NCI-H69 (cell line): ENCODE results near the gene SCAPER.

Source experiments
- DNase-seq: peaks from one replicate; lab custom pipeline; 2025; lab: John Stamatoyannopoulos, UW

SCAPER gene

DNA sequence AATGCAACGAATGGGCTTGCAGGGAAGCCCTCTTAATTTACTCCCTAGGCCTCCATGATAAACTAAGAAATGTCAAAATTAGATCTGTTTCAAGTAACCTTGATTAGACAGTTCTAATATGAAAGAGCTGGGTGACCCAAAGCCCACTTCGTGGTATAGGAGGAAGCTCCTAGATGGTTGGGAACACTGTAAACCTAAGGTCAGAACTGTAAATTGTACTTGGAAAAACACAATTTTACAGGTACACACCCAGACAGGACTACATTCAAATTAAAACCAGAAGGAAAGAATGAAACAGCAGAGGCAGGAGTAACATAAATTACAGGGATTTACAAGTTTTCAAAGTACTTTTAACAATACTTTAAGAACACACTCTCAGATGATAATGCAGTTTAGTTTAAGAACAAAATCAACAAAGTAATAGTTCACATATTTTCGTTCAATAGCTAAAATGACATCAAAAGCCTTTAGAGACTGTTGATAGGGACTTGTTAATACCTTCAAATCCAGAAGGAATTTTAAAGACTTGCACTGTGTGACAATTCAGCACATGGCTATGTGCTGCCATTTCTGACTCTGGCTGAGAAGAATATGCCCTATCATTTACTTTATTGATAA lies 550.2 kb downstream of the SCAPER start:
- no peak for DNase-seq

DNA sequence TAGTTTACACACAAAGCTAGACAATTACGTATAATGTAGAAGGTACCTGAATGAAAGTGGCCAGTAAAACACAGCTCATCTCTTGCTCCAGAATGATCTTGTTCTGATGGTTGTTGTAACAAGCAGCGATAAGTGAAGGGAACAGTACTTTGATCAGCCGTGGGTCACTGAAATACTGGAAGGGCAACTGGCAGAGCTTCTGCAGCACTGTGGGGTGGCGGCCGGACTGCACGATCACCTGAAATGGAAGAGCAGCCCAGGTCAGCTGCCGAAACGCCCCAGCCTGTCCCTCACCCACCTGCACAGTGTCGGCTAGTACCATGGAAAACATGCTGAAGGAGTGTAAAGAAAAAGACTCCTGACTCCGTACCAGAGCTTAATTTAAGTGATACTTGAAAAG lies 551.2 kb downstream of the SCAPER start:
- DNase-seq, result peak; percentile 58

DNA sequence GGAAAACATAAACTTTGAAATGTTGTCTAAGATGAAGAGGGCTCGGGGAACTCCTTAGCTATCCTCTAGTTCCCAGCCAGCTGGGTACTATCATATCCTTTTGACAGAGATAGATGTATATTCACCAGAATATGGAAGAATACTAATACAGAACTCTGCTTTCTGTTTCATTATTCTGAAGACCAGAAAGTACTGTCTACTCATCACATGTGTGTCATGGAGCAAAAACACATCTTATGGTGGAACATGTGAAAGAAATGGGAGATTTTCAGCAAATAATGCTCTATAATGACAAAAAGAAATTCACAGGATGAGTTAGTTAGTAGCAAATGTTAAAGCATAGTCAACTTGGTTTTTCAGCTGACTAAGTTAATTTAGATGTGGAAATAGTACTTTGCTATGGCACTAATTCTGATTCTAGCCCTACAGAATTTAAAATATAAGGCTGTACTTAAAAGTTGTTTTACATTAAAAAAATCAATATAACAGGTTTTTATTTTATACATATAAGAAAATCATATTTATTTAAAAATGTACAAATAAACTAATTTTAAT lies 552.0 kb downstream of the SCAPER start:
- no peak for DNase-seq

DNA sequence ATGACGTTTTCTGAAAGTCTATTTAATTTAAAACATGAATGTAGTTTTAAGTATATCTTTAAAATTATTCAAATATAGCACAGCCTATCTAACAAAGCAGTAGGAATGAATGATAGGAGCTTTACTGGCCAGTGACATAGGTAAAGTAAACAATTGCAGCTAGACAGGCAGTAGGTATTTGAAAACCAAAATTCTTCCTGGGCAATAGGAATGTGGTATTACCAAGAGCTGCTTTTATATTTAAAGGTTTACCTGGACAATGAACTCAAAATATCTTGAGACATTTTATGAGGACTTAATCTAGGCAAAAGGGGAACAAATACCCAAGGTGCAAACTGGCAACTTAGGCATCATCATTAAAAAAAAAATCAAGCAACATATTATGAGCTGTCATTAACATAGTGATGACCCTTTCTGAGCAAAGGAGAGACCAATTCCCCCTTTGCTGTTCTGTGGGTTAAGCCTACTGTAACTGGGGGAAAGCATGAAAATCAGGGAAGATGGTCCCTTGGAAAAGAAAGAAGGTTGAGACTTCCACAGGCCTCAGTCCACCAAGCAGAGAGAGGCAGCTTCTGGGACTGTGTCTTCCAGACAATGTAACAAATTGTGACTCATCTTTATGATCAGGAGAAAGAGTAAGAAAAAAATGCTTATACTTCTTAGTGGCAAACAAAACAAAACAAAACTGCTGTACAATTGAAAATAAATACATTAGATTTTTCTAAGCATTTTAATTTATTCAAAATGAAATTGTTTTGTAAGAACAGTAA lies 555.7 kb downstream of the SCAPER start:
- DNase-seq, result no peak

DNA sequence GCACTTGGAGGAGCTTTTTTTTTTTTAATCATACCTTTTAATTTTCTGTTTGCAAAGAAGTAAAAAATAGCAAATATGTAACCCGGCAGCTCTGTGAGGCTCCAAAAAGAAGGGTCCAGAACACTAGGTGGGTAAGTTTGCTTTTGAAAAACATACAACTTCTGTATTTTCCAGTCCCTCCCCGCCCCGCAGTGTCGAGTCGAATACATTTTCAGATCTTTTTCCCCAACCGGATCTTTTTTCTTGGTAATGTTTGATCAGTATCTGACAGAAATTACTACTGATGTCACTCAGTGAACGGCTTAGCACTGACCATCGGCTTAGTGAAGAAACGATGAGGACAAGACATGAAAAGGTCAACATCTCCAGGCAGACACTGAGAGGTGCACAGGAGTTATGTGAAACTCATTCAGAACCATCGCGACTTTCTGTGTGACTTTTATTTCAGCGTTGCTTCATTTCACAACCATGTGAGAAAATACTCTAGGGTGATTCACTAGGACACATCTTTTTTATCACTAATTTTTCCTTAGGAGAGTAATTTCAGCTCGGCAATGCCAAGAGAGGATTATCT lies 557.6 kb downstream of the SCAPER start:
- DNase-seq, result no peak

DNA sequence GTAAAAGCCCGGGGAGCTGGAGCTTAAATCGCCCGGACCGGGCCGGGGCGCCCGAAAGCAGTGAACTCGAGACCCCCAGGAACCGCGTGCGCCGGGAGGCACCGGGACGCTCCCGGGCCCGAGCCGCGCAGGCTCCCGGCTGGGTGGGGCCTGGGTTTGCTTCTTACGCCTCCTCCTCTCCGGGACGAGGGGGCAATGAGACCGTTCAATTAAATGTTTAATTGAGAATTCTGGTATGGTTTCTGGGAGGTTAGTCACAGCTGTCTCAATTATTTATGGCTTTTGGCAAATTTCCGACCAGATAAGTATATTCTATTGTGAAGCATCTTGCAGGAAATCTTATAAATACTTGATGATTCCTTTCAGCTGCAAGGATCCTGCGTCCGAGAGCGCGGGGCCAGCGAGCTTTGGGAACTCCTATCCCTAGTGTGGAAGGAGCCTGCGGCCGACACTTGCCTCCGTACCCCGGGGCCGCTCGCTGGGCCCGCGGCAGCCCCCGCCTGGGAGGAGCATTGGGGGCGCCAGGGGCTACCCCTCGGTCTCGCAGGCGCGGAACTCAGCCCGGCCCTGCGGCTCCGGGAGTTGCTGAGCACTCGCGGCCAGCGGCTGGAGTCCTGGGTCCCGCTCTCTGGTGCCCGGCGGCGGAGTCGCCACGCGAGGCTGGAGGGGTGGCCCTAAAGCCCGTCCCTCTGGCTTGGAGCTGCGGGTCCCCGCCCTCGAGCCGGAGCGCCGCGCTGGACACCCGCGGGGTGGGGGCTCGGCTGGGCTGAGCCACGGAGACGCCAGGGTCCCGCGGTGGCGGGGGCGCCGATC lies 558.3 kb downstream of the SCAPER start:
- peak; percentile 55 for DNase-seq

DNA sequence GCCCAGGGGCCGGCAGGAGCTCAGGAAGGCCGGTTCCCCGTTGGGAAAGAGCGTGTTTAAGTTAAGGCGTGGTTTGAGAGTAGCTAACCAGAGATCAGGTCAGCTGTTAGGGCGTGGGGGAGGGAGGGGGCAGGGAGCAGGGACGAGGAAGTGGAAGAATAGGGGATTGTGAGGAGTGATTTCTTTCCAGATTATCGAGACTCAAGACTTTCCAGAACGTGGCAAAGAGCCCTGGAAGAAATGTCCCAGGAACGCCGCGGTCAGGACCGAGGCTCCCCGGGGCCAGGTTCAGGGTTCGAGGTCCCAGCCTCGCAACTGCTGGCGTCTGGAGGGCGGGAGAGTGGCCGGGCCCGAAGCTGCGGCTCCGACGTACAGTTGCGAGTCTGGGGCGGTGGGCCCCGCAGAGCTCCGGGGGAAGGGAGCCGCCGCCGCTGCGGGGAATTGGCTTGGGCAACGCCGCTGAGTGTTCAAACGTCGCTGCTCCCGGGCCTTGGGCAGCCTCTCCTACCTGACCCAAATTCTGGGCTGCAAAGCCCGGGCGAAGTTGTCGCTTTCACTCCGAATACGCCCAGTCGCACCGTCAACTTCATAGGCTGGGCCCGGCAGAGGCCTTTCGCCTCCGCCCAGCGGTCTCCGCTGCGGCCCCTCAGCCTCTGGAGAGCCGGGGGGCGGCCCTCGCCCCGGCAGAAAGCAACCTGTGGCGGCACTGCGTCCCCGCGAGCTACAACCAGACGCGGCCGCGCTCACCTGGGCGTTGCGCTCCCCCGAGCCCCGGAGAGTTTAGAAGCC lies 559.1 kb downstream of the SCAPER start:
- DNase-seq, result peak; percentile 55

DNA sequence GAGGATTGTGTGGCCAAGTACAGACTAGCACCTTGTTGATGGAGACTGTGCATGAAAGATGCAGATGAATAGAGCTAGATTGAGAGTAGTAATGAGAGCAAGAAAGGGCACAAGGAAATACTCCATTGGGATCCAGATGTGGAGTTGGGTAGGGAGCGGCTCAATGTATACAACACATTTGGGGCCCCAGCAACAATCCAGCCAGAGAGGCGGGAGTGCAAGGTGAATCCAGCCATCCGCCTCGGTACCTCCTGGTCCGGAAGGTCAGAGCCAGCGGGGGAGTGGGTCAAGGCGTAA lies 559.6 kb downstream of the SCAPER start:
- DNase-seq, result peak; percentile 86

DNA sequence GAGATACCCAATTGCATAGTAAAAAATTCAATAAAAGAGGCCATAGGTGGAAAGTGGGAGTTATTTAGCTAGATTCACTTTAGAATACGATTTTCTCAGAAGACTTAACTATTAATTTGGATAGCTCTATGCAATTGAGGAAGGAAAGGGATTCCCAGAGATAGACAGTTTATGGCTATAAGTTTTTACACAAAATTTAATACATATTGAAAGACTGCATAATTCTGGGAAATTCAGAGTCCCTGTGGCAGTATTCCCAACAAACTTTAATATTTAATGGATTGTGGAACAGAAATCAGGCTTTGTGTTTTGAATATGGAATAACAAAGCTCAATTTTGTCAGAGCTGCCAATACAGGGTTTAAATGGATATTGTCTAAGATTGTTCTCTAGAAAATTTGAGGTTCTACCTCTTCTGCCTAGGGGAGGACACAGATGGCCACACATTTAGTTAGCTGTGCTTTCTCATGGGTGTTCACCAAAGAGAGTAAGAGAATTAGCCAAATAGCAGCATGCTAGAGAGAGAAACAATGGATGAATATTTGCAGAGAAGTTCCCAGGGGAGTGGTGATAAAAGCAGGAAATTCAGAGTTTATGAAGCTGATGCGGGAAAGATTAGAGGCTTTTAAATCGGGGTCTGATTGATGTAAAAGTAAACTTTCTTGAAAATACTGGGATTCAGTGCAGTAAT lies 560.1 kb downstream of the SCAPER start:
- DNase-seq, result peak; percentile 88

DNA sequence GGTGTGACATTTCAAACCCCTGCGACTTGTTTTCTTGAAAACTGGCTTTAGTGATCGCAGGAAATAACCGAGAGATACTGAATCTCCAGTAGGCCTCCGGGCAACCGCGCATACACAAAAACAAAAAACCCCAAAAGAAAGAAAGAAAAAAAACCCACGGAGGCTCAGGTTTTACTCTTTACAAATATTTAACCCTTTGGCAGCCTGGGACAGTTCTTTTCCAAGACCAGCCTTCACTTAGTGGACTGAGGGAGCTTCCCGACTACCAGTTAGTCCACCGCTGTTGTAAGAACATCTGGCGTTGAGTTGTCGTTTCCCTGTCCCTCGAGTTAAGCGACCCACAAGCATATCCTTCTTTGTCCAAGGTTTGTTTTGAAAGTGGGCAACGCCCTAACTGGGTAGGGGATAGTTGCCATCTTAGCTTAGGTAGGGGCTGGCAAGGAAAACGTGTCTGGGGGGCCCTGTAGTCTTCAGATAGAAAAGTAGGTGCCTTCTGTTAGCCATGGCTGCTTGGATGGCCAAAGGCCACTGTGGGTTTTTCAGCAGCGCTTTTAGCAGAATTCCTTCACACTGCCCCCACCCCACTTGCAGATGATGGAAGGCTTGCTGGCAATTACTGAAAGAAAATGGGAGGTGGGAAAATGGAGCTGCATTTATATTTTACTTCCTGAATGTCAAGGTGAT lies 561.7 kb downstream of the SCAPER start:
- DNase-seq, result no peak

DNA sequence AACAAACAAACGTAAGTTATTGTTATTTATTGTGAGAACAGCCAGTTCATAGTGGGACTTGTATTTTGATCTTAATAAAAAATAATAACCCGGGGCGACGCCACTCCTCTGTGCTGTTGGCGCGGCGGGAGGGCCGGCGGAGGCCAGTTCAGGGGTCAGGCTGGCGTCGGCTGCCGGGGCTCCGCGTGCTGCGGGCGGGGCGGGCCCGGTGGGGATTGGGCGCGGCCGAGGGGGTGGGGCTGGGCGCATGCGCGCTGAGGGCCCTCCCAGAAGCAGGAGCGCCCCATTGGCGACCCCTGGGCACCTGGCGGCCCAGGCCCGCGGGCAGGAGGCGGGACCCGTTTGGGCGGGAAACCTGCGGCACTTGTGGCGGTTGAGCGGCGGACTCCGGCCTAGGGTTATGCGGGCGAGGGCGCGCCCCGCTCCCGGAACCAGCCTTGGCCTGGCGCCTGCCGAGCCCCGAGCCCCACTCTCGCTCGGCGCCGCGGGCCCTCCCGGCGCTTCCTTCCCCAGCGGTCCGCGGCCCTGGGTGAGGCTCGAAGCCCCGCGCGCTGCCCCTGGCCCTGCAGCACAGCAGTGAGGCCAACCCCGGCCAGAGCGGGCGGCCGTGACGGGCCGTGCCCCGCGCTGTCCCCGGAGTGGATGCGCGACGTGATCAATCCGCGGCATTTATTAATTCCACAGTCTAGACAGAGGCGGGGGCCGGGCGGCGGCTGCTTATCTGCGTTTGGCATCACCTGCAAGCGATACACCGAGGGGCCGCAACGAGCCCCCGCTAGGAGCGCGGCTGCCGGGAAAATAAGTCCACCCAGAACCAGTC lies 562.5 kb downstream of the SCAPER start:
- DNase-seq, result no peak

DNA sequence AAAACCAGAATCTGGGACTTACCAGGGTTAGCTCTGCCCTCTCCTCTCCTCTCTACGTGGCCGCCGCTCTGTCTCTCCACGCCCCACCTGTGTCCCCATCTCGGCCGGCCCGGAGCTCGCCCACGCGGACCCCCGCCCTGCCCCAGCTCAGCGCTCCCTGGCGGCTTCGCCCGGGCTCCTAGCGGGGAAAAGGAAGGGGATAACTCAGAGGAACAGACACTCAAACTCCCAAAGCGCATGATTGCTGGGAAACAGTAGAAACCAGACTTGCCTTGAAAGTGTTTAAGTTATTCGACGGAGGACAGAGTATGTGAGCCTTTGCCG lies 563.1 kb downstream of the SCAPER start:
- peak; percentile 75 for DNase-seq

DNA sequence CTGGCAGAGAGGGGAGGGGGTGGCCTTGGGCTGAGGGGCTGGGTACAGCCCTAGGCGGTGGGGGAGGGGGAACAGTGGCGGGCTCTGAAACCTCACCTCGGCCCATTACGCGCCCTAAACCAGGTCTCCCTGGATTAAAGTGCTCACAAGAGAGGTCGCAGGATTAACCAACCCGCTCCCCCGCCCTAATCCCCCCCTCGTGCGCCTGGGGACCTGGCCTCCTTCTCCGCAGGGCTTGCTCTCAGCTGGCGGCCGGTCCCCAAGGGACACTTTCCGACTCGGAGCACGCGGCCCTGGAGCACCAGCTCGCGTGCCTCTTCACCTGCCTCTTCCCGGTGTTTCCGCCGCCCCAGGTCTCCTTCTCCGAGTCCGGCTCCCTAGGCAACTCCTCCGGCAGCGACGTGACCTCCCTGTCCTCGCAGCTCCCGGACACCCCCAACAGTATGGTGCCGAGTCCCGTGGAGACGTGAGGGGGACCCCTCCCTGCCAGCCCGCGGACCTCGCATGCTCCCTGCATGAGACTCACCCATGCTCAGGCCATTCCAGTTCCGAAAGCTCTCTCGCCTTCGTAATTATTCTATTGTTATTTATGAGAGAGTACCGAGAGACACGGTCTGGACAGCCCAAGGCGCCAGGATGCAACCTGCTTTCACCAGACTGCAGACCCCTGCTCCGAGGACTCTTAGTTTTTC lies 563.6 kb downstream of the SCAPER start:
- DNase-seq, result peak; percentile 91

DNA sequence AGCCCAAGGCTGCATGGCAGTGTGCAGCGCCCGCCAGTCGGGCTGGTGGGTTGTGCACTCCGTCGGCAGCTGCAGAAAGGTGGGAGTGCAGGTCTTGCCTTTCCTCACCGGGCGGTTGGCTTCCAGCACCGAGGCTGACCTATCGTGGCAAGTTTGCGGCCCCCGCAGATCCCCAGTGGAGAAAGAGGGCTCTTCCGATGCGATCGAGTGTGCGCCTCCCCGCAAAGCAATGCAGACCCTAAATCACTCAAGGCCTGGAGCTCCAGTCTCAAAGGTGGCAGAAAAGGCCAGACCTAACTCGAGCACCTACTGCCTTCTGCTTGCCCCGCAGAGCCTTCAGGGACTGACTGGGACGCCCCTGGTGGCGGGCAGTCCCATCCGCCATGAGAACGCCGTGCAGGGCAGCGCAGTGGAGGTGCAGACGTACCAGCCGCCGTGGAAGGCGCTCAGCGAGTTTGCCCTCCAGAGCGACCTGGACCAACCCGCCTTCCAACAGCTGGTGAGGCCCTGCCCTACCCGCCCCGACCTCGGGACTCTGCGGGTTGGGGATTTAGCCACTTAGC lies 564.3 kb downstream of the SCAPER start:
- peak; percentile 91 for DNase-seq

DNA sequence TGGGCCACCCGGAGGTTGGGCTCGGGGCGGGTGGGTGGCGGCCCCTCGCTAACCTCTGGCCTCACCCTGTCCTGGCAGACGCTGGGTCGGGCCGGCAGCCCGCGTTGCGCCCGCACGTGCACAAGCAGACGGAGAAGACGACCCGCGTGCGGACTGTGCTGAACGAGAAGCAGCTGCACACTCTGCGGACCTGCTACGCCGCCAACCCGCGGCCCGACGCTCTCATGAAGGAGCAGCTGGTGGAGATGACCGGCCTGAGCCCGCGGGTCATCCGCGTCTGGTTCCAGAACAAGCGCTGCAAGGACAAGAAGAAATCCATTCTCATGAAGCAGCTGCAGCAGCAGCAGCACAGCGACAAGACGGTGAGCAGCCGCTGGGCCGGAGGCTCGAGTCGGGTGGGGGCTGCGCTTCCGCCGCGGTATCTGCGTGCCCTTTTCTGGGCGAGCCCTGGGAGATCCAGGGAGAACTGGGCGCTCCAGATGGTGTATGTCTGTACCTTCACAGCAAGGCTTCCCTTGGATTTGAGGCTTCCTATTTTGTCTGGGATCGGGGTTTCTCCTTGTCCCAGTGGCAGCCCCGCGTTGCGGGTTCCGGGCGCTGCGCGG lies 564.8 kb downstream of the SCAPER start:
- peak; percentile 72 for DNase-seq

DNA sequence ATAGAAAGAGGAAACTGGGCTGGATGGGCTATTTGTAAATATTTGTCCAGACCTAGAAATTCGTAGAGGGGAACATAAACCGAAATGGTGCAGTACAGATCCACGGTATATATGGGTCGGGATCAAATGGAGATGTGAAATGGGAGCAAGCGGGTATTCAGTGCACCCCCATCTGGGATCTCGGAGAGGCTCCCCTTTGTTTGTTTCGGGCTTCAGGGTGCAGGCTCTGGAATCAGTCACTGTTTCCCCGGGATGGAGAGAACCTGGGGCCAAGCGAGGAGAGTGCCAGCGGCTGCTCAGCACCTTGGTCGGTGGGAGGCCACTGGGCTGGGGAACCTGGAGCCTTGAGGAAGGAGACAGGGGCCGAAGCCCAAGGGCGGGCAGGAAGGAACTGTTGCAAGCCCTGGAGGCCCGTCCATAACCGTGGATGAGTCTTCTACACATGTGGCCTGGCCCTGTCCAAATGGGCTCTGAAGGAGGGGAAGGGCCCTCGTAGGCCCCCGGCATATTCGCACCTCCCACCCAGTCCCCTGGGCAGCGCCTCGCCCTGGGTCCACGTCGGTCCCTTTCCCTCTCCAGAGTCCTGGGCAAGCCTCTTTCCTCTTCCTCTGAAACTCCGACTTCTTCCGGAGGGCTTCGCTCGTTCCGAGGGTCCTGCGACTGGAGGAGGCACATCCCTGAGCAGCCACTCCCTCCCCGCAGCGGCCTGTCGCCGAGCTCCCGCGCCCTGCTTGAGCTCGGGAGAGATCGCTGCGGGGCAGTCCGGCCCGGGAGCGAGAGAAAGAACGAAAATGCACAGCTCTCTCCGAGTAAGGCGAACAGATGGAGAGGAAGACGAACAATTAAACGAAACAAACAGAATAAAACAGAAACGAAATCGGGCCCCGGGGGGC lies 565.6 kb downstream of the SCAPER start:
- peak; percentile 53 for DNase-seq
